HFF-Myc (cell line): ENCODE measurements around the gene AP1AR.
"Not testable (repeated sequence)": the region's sequence is repeated elsewhere in the genome, so short reads cannot be mapped to it uniquely, and the experiment has no call there.

ENCODE experiments used
- DNase-seq: peaks from one replicate; pipeline ENCODE4 v3.0.0-alpha.2; 2011; ENCODE audit warnings: low read depth; ENCODE audit errors: extremely low read depth
- H3K4me3 ChIP-seq: replicated peaks from 2 replicates; pipeline ENCODE4 v1.5.1; 2011; ENCODE audit warnings: low read depth, mild to moderate bottlenecking, control low read depth, low read length
- TF ChIP-seq, protein P1 (sequence below): IDR thresholded peaks from 2 replicates; pipeline ENCODE4 v1.5.1; 2012; ENCODE audit warnings: mild to moderate bottlenecking, low read depth, low read length, control low read depth; ENCODE audit errors: missing control alignments

Gene AP1AR

DNA sequence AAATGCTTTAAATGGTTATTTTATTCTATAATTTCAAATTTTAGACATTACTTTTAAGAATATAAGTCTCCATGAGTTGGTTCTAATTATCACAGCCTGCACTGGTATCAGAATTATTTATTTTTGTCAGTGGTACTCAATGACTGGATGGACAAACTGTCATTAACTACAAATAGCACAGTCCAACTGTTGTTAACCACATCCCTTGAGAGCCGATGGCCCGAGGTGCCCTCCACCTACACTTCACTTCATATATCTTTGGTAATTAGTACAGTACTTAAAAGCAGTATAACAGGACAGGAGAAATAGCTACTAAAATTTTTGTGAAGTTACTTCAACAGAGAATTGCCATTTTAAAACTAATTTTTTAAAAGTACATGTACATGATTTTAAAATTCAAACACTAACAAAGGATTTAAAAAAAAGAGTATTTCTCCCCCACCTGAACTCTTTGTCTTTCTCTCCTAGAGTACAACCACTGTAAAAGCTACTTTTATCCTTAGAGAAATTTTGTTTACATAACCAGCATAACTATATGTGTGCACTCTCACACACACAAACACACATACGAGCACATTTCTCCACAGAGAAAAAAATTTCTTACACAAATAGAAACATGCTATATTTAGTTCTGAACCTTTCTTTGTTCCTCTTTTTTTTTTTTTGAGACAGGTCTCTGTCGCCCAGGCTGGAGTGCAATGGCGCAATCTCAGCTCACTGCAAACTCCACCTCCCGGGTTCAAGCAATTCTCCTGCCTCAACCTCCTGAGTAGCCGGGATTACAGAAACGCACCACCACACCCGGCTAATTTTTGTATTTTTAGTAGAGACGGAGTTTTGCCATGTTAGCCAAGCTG, 47.7 kb downstream of the AP1AR start:
- H3K4me3 ChIP-seq = no peak overlapping the region
- DNase-seq = no peak
- TF ChIP-seq, protein P1, sequence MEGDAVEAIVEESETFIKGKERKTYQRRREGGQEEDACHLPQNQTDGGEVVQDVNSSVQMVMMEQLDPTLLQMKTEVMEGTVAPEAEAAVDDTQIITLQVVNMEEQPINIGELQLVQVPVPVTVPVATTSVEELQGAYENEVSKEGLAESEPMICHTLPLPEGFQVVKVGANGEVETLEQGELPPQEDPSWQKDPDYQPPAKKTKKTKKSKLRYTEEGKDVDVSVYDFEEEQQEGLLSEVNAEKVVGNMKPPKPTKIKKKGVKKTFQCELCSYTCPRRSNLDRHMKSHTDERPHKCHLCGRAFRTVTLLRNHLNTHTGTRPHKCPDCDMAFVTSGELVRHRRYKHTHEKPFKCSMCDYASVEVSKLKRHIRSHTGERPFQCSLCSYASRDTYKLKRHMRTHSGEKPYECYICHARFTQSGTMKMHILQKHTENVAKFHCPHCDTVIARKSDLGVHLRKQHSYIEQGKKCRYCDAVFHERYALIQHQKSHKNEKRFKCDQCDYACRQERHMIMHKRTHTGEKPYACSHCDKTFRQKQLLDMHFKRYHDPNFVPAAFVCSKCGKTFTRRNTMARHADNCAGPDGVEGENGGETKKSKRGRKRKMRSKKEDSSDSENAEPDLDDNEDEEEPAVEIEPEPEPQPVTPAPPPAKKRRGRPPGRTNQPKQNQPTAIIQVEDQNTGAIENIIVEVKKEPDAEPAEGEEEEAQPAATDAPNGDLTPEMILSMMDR = no peak

DNA sequence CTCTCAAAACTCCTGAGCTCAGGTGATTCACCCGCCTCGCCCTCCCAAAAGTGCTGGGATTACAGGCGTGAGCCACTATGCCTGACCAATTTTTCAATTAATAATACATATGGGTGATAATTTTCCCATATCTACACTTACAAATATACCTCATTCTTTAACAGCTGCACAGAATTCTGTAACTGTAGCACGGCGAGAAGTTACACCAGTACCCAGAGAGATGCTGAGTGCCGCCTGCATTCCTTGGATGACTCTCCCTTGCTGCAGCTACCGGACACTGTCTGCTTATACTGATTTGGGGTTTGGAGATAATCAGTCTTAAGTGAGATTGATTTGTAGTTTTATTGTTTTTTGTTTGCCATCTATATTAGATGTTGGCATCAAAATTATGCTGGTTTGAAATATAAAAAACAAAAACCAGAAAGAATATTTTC, 48.3 kb downstream of the AP1AR start:
- TF ChIP-seq, protein P1 = no peak
- H3K4me3 ChIP-seq = no peak overlapping the region
- DNase-seq = no peak

DNA sequence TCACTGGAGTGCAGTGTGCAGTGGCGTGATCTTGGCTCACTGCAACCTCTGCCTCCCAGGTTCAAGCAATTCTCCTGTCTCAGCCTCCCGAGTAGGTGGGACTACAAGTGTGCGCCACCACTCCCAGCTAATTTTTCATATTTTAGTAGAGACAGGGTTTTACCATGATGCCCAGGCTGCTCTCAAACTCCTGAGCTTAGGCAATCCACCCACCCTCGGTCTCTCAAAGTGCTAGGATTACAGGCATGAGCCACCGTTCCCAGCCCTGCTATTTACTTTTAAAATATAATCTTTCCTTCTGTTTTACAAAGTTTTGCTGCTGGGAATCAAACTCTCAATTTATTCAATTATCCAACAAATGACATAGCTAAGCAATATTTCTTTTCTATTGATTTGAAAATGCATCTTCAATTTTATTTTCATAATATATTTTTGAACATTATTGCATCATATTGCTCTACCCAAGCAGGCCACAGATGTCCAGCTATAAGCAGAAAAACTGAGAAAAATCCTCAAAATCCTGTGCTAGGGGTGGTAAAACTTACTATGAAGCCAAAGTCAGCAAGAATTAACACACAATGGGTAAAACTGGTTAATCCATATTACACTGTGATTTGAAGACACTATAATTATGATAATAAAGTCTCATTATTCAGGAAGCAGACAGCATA, 48.9 kb downstream of the AP1AR start:
- TF ChIP-seq, protein P1 = no peak
- H3K4me3 ChIP-seq = no peak overlapping the region
- DNase-seq = no peak

DNA sequence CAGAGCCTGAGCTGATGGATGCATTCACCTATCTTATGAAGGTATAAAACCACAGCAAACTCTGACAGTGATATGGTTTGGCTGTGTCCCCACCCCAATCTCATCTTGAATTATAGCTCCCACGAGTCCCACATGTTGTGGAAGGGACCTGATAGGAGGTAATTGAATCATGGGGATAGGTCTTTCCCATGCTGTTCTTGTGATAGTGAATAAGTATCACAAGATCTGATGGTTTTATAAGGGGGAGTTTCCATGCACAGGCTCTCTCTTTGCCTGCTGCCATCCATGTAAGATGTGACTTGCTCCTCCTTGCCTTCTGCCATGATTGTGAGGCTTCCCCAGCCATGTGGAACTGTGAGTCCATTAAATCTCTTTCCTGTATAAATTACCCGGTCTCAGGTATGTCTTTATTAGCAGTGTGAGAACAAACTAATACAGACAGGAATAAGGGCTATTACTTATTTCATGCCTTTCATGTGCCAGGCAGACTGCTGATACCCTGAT, 50.4 kb downstream of the AP1AR start:
- H3K4me3 ChIP-seq = not testable (repeated sequence)

DNA sequence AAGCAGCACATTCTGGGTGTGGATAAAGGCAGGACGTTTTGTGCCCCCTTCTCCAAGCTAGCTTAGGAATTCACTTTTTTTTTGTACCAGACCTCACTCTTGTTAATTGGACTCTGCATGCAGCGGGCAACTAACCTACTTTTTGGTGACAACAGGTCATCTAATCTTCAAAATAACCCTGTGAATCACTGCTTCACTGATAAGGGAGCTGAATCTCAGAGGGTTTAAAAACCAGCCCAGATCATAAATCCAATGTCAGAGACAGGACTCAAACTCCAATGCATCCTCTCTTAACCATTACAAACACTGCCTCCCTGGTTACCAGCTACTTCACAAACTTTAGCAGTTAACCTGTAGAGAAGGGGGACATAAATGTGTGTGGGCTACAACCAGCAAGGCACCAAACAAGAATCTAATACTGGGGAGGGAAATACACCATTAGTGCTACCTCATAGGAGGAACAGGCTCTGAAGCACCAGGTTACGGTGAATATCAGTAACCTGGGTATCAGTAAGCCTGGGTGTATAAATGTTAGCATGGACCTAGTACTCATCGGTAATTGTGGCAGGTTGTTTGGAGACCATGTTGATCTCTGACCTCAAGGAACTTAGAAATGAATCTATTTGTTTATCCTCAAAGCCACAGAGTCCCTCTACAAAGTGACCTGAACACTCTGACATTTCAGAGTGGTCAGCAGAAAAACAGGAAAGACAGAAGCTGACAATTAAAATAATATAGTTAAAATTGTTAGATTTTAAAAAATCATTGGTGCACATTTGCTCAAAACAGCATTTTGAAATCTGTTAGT, 51.5 kb downstream of the AP1AR start:
- peak overlapping the region; percentile 65; the same call in 1 of the 2 replicates for H3K4me3 ChIP-seq
- DNase-seq = no peak
- TF ChIP-seq, protein P1 = no peak

More for the DNA sequence above, 50.4 kb downstream of the AP1AR start:
- not testable (repeated sequence) for DNase-seq

DNA sequence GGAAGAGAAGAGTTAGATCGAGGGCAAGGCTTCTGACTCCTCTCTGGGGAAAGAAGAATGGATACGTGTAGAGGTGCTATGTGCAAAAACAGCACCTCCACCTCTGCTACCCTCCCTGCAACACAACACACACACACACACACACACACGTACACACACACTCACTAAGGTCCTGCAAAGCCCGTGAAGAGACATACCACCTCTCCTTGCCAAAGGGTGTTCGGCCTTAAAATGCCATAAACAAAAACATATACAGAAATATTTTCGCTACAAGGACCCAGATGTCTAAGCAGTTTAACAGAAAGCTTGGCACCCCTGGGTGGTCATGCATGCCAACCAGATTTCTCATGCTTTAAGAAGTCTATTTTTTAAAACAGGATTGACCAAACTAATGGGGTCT, 52.6 kb downstream of the AP1AR start:
- TF ChIP-seq, protein P1 = no peak
- peak overlapping the region; percentile 65 for H3K4me3 ChIP-seq
- no peak for DNase-seq
